Measurements from ENCODE around the gene MYH11.

The MYH11 gene

GRCh38 chr16:15773968-15774367 lies 82.9 kb downstream of the MYH11 start:
- no peak for DNase-seq (ENCODE audit: insufficient read length)
- TF ChIP-seq TAF1 (IDR thresholded peaks at IDR 0.05; ENCODE audit: borderline replicate concordance, low read depth, low read length) (no peak), POLR2AphosphoS5 (IDR thresholded peaks at IDR 0.05; ENCODE audit: low read depth, low read length) (no peak), POLR2A (IDR thresholded peaks at IDR 0.05; ENCODE audit: low read depth, low read length) (no peak)
- no peak for FAIRE-seq

- FAIRE-seq (no peak), DNase-seq (ENCODE audit: insufficient read length) (no peak)
- TF ChIP-seq POLR2AphosphoS5 (IDR thresholded peaks at IDR 0.05; ENCODE audit: low read depth, low read length) = no peak
- TF ChIP-seq TAF1 (IDR thresholded peaks at IDR 0.05; ENCODE audit: borderline replicate concordance, low read depth, low read length) = no peak
These were observed 84.1 kb downstream of the MYH11 start for GRCh38 chr16:15772579-15773293.

DNA sequence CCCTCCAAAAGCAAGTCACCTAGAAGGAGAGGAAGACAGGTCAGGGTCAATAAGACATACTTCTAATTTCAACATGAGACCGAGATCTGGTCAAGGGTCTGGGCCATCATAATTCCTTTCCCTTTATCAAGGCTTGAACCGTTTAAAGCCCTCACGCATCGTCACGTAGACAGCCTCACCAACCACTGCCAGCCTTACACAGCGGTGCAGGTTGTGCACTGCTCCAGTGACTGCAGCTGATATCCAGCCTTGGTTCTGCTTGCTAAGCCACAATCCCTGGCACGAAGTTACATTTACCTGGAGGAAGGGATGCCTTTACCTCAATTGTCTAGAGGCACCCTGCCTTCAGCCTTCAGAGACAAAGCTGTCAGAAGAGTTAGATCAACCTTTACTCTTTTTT lies 85.1 kb downstream of the MYH11 start:
- FAIRE-seq = no peak
- DNase-seq (ENCODE audit: insufficient read length) = no peak
- TF ChIP-seq POLR2A (IDR thresholded peaks at IDR 0.05; ENCODE audit: low read depth, low read length) (no peak), TAF1 (IDR thresholded peaks at IDR 0.05; ENCODE audit: borderline replicate concordance, low read depth, low read length) (no peak), POLR2AphosphoS5 (IDR thresholded peaks at IDR 0.05; ENCODE audit: low read depth, low read length) (no peak)

DNA sequence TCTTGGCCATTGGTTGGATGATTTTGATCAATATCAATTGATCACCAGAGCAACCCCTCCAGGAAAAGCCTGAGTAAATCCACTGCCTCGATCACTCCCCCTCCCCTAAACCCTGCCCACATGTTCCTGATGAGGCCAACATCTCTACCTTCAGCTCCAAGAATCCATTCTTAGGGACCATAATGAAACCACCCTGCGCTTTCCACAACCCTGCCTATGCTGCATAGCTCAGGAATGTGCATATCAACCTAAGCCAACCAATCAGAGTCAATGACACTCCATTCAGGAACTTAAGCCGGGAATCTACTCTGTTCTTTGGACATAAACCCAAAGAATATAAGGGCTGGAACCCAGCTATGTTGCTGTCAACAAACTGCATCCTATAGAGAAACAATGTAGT lies 86.3 kb downstream of the MYH11 start:
- no peak for DNase-seq (ENCODE audit: insufficient read length)
- no peak for TF ChIP-seq POLR2AphosphoS5 (IDR thresholded peaks at IDR 0.05; ENCODE audit: low read depth, low read length)
- no peak for TF ChIP-seq TAF1 (IDR thresholded peaks at IDR 0.05; ENCODE audit: borderline replicate concordance, low read depth, low read length)
- TF ChIP-seq POLR2A (IDR thresholded peaks at IDR 0.05; ENCODE audit: low read depth, low read length) = no peak
- FAIRE-seq = no peak

DNA sequence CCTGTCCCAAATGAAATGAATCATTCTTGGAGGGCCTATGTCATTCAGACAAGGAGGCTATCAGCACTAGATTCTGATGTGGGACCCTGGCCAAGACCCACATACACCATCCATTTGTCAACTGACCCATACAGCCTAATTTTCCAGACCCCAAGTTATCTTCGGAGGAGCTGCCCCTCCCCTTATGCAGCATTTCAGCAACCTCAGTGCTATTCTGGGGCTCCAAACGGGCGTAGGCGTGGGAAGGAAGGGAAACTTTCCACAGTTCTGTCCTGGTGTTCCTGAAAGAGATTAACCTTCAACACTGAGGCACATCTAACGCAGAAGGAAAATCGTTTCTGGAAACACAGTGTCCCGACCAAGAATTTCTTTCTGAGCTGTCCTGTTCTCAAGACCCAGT lies 86.7 kb downstream of the MYH11 start:
- TF ChIP-seq TAF1 (IDR thresholded peaks at IDR 0.05; ENCODE audit: borderline replicate concordance, low read depth, low read length) (no peak), POLR2A (IDR thresholded peaks at IDR 0.05; ENCODE audit: low read depth, low read length) (no peak), POLR2AphosphoS5 (IDR thresholded peaks at IDR 0.05; ENCODE audit: low read depth, low read length) (no peak)
- FAIRE-seq (no peak), DNase-seq (ENCODE audit: insufficient read length) (no peak)

DNA sequence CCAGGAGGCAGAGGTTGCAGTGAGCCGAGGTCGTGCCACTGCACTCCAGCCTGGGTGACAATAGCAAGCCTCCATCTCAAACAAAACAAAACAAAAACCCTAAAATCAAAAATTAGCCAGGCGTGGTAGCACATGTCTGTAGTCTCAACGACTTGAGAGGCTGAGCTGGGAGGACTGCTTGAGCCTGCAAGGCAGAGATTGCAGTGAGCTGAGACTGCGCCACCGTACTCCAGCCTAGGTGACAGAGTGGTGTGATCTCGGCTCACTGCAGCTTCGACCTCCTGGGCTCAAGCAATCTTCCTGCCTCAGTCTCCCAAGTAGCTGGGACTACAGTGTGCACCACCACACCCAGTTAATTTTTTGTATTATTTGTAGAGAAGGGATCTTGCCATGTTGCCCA lies 87.6 kb downstream of the MYH11 start:
- DNase-seq (ENCODE audit: insufficient read length) = no peak
- no peak for FAIRE-seq
- no peak for TF ChIP-seq TAF1 (IDR thresholded peaks at IDR 0.05; ENCODE audit: borderline replicate concordance, low read depth, low read length)
- TF ChIP-seq POLR2A (IDR thresholded peaks at IDR 0.05; ENCODE audit: low read depth, low read length) = no peak
- no peak for TF ChIP-seq POLR2AphosphoS5 (IDR thresholded peaks at IDR 0.05; ENCODE audit: low read depth, low read length)

DNA sequence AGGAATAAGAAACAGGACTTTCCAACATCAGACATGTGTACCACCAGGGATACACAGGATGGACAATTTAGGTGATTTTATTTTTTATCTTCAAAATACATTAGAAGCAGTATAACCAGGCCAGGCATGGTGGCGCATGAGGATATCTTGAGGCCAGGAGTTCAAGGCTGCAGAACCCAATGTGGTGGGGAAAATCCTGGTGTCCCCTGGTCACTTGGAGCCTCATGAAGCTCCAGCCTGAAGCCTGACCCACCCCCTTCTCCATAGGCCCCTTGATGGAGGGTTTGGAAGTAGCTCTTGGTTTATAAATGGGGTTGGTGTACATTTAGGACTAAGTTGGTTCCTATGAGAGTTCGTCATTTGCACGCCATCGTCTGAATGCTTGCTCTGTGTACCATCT lies 88.6 kb downstream of the MYH11 start:
- TF ChIP-seq POLR2A (IDR thresholded peaks at IDR 0.05; ENCODE audit: low read depth, low read length) (no peak), POLR2AphosphoS5 (IDR thresholded peaks at IDR 0.05; ENCODE audit: low read depth, low read length) (no peak), TAF1 (IDR thresholded peaks at IDR 0.05; ENCODE audit: borderline replicate concordance, low read depth, low read length) (no peak)
- DNase-seq (ENCODE audit: insufficient read length) (no peak), FAIRE-seq (no peak)

DNA sequence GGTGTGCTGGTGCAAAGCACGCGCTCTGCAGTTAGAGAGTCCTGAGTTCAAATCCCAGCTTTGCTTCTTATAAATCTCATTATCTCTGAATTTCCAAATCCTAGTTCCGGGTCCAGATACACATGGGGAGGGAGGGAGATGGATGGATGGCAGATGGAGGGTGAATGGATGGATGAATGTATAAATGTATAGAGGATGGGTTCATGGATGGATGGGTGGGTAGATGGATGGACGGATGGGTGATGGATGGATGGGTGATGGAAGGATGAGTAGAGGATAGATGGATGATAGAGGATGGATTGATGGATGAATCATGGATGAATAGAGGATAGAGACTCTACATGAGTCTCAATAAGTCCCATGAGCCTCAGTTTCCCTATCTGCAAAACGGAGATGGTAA lies 89.9 kb downstream of the MYH11 start:
- DNase-seq (ENCODE audit: insufficient read length) (no peak), FAIRE-seq (no peak)
- no peak for TF ChIP-seq POLR2AphosphoS5 (IDR thresholded peaks at IDR 0.05; ENCODE audit: low read depth, low read length)

DNA sequence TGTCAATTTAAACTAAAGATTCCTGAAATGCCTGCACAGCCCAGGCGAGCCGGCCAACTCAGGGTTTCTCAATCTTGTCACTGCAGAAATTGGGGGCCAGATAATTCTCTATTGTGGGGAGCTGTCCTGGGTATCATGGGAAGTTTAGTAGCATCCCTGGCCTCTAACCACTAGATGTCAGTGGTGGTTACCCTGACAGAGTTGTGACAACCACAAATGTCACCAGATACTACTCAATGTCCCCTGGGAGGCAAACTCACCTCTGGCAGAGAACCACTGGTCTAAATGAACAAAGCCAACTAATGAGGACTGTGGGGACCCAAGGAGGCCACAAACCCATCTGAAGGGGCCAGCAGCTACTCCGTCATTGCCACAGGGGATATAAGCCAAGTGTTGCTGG lies 90.9 kb downstream of the MYH11 start:
- FAIRE-seq = peak; percentile 84

DNA sequence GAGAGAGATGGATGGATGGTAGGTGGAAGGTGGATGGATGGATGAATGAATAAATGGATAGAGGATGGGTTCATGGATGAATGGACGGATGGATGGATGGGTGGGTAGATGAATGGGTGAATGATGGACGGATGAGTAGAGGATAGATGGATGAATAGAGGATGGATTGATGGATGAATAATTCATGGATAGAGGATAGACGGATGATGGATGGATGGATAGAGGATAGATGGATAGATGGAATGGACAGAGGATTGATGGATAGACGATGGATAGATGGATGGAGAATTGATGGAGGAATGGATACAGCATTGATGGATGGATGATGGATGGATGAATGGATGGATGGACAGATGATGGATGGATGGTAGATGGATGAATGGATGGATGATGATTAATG lies 91.7 kb downstream of the MYH11 start:
- no peak for DNase-seq (ENCODE audit: insufficient read length)
- TF ChIP-seq POLR2A (IDR thresholded peaks at IDR 0.05; ENCODE audit: low read depth, low read length) (no peak), POLR2AphosphoS5 (IDR thresholded peaks at IDR 0.05; ENCODE audit: low read depth, low read length) (no peak), TAF1 (IDR thresholded peaks at IDR 0.05; ENCODE audit: borderline replicate concordance, low read depth, low read length) (no peak)
- no peak for FAIRE-seq

More for the DNA sequence above, 90.9 kb downstream of the MYH11 start:
- peak; percentile 41 for DNase-seq (ENCODE audit: insufficient read length)
- TF ChIP-seq POLR2AphosphoS5 (IDR thresholded peaks at IDR 0.05; ENCODE audit: low read depth, low read length) (no peak), TAF1 (IDR thresholded peaks at IDR 0.05; ENCODE audit: borderline replicate concordance, low read depth, low read length) (no peak), POLR2A (IDR thresholded peaks at IDR 0.05; ENCODE audit: low read depth, low read length) (no peak)

- DNase-seq (ENCODE audit: insufficient read length) (no peak), FAIRE-seq (no peak)
- TF ChIP-seq TAF1 (IDR thresholded peaks at IDR 0.05; ENCODE audit: borderline replicate concordance, low read depth, low read length) (no peak), POLR2A (IDR thresholded peaks at IDR 0.05; ENCODE audit: low read depth, low read length) (no peak), POLR2AphosphoS5 (IDR thresholded peaks at IDR 0.05; ENCODE audit: low read depth, low read length) (no peak)
These were observed 92.7 kb downstream of the MYH11 start for GRCh38 chr16:15764112-15764511.

GRCh38 chr16:15760129-15760528 lies 96.7 kb downstream of the MYH11 start:
- no peak for DNase-seq (ENCODE audit: insufficient read length)
- no peak for TF ChIP-seq POLR2AphosphoS5 (IDR thresholded peaks at IDR 0.05; ENCODE audit: low read depth, low read length)
- TF ChIP-seq POLR2A (IDR thresholded peaks at IDR 0.05; ENCODE audit: low read depth, low read length) = no peak
- no peak for TF ChIP-seq TAF1 (IDR thresholded peaks at IDR 0.05; ENCODE audit: borderline replicate concordance, low read depth, low read length)
- no peak for FAIRE-seq

- FAIRE-seq (no peak), DNase-seq (ENCODE audit: insufficient read length) (no peak)
- TF ChIP-seq POLR2A (IDR thresholded peaks at IDR 0.05; ENCODE audit: low read depth, low read length) (no peak), TAF1 (IDR thresholded peaks at IDR 0.05; ENCODE audit: borderline replicate concordance, low read depth, low read length) (no peak), POLR2AphosphoS5 (IDR thresholded peaks at IDR 0.05; ENCODE audit: low read depth, low read length) (no peak)
These were observed 97.8 kb downstream of the MYH11 start for GRCh38 chr16:15759070-15759469.
